ENCODE measurements around the gene STAMBPL1.

DNA sequence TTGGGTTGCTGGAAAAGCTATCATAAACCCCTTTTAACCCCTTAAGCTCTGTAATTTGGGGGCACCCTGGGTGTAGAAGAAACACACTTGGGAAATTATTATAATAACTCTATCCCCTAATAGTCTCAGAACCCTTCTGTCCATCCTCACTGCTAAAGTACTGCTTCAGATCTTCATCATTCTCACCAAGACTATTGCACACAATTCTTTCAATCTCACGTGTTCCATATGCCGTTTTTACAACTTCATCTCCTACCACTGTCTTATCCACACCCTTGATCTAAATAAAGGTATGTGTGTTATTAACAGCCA is 44.2 kb upstream of the STAMBPL1 start:
- TF ChIP-seq, protein P1, sequence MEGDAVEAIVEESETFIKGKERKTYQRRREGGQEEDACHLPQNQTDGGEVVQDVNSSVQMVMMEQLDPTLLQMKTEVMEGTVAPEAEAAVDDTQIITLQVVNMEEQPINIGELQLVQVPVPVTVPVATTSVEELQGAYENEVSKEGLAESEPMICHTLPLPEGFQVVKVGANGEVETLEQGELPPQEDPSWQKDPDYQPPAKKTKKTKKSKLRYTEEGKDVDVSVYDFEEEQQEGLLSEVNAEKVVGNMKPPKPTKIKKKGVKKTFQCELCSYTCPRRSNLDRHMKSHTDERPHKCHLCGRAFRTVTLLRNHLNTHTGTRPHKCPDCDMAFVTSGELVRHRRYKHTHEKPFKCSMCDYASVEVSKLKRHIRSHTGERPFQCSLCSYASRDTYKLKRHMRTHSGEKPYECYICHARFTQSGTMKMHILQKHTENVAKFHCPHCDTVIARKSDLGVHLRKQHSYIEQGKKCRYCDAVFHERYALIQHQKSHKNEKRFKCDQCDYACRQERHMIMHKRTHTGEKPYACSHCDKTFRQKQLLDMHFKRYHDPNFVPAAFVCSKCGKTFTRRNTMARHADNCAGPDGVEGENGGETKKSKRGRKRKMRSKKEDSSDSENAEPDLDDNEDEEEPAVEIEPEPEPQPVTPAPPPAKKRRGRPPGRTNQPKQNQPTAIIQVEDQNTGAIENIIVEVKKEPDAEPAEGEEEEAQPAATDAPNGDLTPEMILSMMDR (IDR thresholded peaks at IDR 0.05; ENCODE audit: poor library complexity) = no peak
- TF ChIP-seq EZH2 (IDR thresholded peaks at IDR 0.05; ENCODE audit: borderline replicate concordance) (no peak), EZH2phosphoT487 (IDR thresholded peaks at IDR 0.05; ENCODE audit: low read depth, severe bottlenecking, unreplicated experiment) (no peak)
